HS-5 (cell line): ENCODE results near the gene TXNRD2.
"Not testable (repeated sequence)": the region's sequence is repeated elsewhere in the genome, so short reads cannot be mapped to it uniquely, and the experiment has no call there.

Experiments used
- DNase-seq: peaks from one replicate; pipeline ENCODE4 v3.0.0-alpha.2; 2012; ENCODE audit warnings: low read depth

TXNRD2 gene

DNA sequence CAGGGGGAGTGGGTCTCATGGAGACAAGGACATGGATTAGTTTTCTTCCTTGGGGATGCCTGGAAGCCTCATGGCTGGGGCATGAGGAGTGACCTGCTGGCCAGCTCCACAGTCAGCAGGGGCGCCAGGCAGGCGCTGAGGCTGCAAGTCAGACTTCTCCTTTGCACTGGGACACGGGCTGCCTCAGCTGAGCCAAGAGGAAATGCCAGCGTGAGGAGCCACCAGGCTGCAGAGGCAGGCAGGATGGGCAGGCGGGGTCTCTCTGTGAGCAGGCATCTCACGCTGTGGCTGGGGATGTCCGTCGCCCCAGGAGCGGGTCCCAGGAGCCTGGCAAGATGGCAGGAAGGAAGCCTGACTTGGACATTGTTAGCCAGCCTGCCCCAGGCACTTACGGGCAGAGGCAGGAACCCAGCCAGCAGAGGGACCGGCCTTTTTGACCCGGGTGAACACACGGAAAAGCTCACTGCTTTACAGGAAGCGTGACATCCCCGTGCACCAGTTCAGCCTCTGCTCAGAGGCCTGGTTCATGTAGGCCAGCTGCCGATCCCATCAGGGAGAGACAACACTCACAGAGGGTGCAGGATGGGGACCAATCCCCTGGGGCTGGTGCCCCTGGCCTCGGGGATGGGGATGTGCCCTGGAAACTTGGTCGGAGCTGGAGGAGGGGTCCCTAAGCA is 97.1 kb downstream of the TXNRD2 start:
- DNase-seq: no peak

DNA sequence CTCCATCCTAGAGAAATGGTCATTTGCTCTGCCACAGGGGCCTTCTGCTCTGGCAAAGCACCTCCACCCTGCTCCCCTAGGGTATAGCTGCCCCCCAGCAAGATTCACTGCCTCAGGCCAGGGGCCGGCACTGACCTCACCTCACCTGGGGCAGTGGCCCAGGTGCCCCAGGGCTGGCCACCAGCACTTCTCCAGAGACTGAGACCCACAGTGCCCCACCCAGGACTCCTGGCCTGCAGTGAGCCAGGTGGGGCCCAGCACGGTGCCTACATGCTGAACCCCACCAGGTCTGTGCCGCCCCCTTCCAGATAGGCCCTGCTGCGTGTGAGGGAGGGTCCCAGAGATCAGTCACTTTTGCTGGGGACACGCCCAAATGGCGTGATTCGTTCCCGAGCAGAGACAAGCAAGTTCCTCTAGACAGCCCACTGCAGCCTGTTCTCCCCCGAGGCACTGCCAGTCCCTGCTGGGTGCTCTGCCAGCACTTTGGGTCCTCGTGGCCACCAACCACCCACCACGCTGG is 97.7 kb downstream of the TXNRD2 start:
- DNase-seq: no peak

DNA sequence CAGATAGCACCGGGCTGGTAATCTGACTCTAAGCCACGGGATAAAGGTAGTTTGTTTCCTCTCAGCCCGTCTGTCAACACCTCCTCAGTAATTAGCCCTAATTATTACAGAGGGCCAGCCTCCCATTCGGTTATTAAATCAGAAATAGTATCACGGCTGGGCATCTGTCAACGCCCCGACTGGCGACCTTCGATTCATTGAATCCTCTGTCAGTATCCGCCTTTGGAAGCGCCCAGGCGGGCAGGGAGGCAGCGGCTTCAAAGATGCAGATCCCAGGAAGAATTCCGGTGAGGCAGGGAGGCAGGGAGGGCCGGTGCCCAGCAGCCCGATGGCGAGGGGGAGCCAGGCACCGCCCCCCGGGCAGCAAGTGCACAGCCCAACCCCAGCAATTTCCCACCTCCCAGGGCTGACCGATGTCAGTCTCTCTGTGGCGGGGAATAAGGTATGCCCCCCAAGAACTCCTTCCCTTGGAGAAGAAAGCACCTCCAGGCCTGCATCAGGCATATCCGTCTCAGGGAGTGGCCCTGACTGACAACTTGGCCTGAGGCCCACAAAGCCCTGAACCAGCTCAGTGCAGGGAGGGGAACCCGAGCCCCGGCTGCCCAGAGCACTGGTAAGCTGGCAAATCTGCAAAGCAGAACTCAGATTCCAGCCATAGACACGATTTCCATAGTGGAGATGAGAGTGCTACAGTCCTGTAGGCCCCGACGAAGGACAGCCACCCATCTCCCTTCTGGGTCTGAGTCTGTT is 98.3 kb downstream of the TXNRD2 start:
- no peak for DNase-seq

DNA sequence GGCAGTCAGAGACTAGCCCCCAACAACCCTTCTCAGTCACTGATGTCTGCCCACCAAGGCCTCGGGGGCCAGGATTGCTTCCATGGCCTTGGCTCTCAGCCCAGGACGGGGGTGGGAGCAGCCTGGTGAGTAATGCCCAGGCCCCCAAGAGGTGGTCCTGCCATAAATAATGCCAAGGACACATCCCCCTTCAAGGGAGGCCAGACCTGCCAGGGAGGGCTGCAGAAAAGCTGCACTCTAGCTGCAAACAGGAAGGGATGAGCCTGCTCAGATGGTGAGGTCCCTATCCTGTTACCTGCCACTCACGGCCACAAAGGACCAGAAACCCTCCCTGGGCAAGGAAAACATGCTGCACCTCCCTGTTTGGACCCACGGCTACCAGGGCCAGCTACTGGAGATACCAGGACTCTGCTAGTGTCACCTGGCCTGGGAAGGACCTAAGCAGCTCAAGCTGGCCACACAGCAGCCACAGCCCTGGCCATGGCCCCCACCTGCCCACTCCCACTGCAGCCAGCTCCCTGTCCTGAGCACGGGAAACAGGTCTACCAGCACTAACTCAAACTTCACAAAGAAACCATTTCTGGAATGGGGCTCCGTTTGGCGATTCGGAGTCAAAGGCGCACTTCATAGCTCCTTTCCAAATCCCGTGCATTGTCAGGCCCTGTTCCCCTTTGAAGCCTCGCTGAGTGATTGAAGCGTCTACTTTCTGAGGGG is 99.1 kb downstream of the TXNRD2 start:
- DNase-seq: no peak

DNA sequence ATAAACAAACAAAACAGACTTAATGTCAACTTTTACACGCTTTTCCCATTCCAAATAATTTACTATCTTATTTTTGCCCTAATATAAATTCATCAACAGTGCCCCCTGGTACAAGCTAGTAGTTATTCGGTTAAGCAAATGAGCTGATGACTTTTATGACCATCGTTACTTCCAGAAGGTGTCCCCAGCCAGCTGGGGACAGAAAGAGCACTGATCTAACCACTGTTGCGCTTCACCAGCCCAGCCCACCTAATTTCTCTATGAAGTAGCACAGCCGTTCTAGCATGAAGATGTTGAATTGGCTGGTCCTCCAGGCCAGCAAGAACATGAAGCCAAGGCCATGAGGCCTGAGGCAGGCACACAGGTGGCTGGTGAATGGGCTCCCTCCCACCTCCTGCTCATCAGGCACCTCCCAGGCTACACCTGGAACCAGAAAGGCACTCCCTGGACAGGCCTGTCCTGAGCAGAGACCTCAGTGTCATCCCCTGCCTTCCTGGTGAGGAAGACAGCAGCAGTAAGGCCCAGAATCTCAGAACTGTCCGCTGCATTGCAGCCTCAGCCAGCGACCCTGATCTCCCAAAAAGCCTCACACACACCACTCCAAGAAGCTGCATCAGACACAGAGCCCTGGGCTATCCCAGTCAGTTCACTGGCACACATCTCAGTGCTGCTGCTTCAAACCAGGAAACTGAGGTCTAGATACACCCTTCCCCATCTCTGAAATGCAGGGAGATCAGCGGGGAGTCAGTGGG is 99.8 kb downstream of the TXNRD2 start:
- no peak for DNase-seq

DNA sequence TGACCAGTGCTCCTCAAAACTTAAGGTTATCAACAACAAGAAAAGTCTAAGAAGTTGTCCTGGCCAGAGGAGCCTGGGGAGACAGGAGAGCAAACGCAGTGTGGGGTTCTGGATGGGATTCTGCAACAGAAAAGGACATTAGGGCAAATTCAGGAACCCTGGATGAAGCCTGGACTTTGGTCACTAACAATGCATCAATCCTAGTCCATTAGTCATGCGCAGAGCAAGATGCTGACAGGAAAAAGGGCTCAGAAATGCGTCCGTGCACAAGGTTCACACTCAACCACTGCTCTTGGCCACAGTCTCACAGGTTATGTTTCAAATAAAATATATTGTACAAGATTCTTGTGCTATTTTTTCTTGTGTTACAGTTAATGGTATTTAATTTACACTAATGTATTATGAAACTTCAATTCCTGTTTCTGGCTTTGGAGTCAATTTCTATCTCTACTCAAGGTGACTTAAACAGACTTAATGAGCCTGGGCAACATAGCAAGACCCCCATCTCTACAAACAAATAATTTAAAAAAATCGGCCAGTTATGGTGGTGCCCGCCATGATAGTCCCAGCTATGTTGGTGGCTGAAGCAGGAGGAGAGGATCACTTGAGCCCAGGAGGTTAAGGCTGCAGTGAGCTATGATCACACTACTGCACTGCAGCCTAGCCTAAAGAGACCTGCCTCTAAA is 100.5 kb downstream of the TXNRD2 start:
- no peak for DNase-seq

DNA sequence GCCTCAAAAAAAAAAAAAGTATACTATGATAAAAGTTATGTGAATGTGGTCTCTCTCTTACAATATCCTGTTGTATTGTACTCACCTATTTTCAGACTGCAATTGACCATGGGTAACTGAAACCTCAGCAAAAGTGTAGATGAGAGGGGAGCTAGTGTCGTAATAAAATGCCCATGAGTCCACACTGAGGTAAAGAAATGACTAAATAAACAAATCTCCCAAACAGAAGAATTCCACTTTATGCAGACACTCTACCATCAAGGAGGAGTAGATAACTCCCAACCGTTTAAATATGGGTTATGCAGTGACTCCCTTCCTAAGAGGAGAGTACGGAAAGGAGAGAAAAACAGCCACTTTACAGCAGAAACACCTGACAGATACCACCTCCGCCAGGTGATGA is 101.6 kb downstream of the TXNRD2 start:
- DNase-seq: no peak

DNA sequence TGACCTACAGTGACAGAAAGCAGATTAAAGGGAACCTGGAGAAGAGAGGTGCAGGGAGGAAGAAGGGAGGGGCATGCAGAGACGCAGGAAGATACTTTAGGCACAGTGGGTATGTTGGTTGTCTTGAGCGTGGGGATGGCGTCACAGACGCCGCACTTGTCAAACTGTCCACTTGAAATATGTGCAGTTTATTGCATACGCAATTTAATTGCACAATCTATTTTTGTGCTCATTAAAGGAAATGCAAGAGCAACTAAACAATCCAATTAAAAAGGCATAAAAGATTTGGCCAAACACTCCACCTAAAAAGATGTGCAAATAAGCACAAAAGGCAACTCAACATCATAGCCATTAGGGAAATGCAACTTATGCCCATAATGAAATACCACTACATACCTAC is 103.7 kb downstream of the TXNRD2 start:
- no peak for DNase-seq

DNA sequence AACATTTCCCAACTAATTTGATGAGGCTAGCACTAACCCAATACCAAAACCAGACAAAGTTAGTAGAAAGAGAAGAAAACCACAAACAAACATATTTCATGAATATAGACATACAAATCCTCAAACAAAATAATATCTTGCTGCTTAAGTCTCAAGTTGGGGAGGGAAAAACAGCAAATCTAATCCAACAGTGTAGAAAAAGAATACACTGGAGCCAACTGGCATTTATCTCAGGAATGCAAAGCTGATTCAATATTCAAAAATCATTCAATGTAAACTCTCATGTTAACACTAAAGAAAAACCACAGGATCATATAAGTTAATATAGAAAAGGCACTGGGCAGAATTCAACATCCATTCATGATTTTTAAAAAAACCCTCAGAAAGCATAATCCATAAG is 105.1 kb downstream of the TXNRD2 start:
- DNase-seq: no peak

DNA sequence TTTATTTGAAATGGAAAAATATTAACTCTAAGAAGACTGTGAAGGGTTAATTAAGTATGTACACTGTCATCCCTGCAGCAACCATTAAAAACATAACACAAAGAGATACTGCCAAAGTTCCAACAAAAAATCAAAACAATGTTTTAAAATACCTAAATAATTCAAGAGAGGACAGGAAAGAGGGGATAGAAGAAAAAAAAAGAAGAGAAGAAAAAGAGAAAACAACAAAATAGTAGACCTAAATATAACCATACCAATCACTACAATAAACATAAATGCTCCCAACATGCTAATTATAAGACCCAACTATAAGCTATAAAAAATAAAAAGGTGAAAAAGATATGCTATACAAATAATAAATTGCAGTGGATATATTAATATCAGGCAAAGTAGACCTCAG is 107.0 kb downstream of the TXNRD2 start:
- no peak for DNase-seq

DNA sequence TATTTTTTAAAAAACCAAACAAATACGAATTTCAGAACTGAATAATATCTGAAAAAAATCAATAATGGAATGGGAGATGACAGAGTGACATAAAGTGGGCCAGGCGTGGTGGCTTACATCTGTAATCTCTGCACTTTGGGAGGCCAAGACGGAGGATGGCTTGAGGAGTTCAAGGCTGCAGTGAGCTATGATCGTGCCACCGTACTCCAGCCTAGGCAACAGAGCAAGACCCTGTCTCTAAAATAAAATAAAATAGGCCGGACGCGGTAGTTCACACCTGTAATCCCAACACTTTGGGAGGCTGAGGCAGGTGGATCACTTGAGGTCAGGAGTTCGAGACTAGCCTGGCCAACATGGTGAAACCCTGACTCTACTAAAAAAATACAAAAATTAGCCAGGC is 108.3 kb downstream of the TXNRD2 start:
- DNase-seq: not testable (repeated sequence)

DNA sequence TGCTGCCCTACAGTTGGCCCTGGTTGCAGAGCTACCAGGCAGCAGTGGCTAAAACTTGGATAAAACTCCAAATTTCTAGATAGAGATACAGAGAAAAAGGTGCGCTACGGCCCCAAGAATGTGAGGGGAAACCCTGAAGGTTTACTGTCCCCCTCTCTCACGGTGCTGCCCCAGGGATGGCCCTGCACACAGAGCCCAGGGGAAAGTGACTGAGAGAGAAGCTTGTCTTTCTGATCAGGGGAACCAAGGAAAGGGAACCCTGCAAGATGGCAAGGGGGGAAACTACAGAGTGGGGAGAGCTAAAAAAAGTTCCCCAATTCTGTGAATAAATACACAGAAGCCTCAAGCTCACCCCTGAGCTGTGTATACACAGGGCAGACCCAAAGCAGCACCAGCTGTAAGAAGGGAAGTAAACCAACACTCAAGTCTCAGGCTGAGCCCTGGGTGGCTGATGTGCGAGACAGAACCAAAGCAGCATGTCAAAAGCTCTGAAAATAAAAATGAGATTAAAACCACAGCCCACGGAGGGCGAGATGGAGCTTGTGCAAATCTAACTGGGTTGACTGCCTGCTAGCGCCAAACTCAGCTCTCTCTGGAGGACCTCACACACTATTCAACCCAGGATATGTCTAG is 109.0 kb downstream of the TXNRD2 start:
- DNase-seq: no peak

DNA sequence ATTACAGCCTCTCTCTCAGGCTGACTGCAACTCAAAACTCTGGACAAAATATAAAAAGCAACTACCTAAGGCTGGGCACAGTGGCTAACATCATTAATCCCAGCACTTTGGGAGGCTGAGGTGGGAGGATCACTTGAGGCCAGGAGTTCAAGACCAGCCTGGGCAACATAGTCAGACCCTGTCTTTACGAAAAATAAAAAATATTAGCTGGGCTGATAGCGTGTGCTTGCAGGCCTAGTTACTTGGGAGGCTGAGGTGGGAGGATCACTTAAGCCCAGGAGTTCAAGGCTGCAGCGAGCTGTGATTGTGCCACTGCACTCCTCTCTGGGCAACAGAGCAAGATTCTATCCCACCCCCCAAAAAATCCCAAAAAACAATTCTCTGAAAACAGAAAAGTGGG is 109.6 kb downstream of the TXNRD2 start:
- DNase-seq: not testable (repeated sequence)

DNA sequence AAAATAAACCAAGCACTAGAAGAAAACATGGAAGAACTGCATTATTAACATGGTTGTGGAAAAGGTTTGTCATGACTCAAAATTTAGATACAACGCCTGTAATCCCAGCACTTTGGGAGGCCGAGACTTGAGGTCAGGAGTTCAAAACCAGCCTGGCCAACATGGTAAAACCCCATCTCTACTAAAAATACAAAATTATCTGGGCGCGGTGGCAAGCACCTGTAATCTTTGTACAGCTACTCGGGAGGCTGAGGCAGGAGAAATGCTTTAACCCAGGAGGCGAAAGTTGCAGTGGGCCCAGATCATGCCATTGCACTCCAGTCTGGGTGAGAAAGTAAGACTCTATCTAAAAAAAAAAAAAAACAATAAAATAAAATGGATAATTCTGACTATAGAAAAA is 110.6 kb downstream of the TXNRD2 start:
- DNase-seq: no peak

DNA sequence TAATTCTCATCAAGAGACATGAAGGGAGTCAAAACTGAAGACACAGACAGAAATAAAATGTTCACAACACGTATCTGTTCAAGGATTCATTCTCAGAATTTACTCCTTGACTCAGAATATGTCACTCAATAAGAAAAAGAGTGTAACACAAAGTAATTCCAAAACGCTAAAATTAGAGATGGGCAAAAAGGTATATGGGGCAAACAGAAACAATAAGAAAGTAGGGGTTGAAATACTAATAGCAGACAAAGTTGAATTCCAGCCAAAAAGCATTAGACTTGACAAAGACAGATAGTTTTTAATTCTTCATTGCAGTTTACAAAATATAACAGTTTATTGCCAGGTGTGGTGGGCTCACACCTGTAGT is 113.6 kb downstream of the TXNRD2 start:
- no peak for DNase-seq

DNA sequence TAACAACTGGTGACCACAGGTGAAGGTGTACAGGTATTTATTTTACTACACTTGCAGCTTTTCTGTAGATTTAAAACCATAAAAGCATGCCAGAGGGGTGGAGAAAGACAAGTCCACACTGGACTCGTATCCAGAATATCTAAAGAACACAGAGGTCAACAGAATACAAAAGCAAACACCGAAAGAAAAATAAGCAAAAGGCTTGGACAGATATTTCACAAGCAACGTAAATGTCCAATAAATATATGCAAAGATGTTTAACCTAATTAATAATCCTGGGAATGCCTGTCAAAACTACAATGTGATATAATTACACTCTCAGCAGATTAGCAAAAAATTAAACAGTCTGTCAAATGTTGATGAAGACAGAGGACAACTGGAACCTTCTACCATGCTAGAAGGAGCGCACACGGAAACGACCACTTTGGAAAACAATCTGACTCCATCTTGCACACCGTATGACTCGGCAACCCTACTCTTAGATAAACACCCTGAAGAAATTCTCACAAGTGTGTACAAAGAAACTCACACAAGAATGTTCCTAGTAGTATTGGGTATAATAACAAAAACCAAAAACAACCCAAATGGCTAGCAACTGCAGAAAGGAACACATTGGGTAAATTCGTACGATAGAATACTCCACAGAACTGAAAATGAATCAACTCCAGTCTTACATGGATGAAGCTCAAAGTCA is 114.1 kb downstream of the TXNRD2 start:
- DNase-seq: no peak

DNA sequence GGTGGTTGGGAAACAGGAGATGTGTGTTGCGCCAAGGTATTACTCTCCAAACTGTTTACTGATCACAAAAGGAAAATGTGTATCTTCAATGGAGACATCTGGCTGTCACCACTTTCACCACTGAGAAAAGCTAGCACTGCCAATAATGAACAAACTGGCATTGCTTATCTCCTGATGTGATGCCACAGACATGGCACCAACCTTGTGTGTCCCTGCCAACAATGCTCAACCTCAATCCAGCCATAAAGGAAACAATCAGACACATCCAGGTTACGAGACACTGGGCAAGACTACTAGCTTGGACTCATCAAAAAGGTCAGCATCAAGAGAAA is 115.0 kb downstream of the TXNRD2 start:
- no peak for DNase-seq

DNA sequence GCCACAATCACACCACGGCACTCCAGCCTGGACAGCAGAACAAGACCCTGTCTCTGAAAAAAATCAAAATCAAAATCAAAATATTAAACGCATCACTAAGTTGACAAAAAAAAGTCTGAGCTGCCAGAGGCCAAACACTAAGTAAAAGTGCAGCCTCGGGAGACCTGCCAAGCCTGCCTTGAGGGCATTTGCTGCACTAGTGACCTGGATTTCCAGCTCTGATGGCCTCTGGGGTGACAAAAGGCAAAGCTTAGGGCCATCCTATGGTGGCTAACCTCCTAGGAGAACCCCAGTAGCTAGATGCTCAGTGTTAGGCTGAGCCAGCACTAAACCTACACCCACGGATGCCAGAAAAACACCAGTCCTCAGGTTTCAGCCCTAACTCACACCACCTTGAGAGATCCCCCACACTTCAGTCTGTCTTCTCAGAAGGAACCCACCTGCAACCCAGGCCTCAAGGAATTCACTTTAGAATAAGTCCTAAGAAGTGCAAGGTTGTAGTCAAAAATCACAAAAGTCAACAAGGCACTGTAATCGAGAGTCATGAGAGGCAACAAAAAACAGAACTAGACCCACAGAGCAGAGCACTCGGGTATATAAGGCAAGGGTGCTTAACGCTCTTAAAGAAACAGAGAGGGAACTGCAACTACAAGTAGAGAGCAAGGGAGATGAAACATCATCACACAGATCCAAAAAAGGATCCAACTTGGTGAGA is 115.6 kb downstream of the TXNRD2 start:
- no peak for DNase-seq
